ENCODE data around the gene RAB33A. TPM values are rescaled to one million over a fixed set of nuclear protein-coding genes. Genes with fewer than 3 reads are reported as not detected.

The RAB33A gene
- 2.2 and 2.4 TPM in 2 replicates for total RNA-seq
- 3.4 TPM for total RNA-seq (2013)
- polyA plus RNA-seq = 1.5 and 5.4 TPM in 2 replicates
- 3.3 and 3.6 TPM in 2 replicates for polyA minus RNA-seq

DNA sequence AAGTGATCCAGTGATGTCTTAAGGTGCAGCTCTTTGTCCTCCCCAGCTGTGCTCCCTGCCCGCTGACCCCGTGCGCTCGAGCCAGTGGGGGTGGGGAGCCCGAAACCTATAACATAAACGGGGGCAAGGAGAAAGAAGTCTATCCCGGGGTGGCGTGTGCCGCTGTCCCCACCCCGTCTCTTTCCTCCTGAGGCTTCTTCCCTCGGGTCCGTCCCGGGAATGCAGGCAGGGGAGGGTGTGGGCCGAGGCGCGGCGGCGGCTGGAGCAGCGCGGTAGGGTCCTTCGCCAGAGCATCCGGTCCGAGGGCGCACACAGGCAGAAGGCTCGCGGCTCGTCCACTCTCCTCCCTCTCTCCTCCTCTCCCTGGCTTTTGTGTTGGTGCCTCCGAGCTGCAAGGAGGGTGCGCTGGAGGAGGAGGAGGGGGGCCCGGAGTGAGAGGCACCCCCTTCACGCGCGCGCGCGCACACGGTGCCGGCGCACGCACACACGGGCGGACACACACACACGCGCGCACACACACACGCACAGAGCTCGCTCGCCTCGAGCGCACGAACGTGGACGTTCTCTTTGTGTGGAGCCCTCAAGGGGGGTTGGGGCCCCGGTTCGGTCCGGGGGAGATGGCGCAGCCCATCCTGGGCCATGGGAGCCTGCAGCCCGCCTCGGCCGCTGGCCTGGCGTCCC, at the start of gene RAB33A:
Gene RAB33A, plus strand, starts transcription at position 517 of the 681 bp plus-strand sequence. Its CDS starts 101 bp downstream, at position 618.
- TF ChIP-seq EZH2 (IDR thresholded peaks at IDR 0.05; ENCODE audit: borderline replicate concordance, insufficient read depth, low read depth, low read length, poor library complexity, severe bottlenecking) (no peak), CTCF (IDR thresholded peaks at IDR 0.05) (no peak)
- H3K4me2 ChIP-seq (replicated peaks; ENCODE audit: low read depth, low read length, poor library complexity, severe bottlenecking) = peak within 1 kb of the TSS; percentile 88
- H3K36me3 ChIP-seq (replicated peaks in 1 of 2; ENCODE audit: control extremely low read depth in 1 of 2, control insufficient read depth in 1 of 2, extremely low read depth in 1 of 2, insufficient read depth in 2 of 2, low read length in 1 of 2) = no peaks in the 10 kb centered on the region
- ChIA-PET POLR2A (interaction anchor here (0.9 kb wide), 1 partner anchor 63 kb away, joined by 3 read pairs; no protein-coding TSS in a partner anchor), CTCF (interaction anchor here (1.9 to 3.4 kb wide), 2 partner anchors 20 to 91 kb away, joined by 7 to 17 read pairs; no protein-coding TSS in a partner anchor)
- H3K79me2 ChIP-seq (ENCODE audit: control insufficient read depth, insufficient read depth, low read length) = peaks cover 6% of the 10 kb centered on the region
- Mint-ChIP-seq H3K4me1 (peaks cover 51% of the 10 kb centered on the region), H3K4me3 (peak within 1 kb of the TSS; percentile 91), H3K27ac (peak within 1 kb of the TSS; percentile 86), H3K27me3 (no peaks in the 10 kb centered on the region), H3K9me3 (ENCODE audit: insufficient read depth) (no peaks in the 10 kb centered on the region)
- no peaks in the 10 kb centered on the region for H3K27me3 ChIP-seq (replicated peaks in 1 of 4; ENCODE audit: control extremely low read depth in 1 of 4, control insufficient read depth in 3 of 4, insufficient read depth in 4 of 4, low read length in 3 of 4)
- ATAC-seq (ENCODE audit: low read depth) (peak; percentile 29), DNase-seq (peak; percentile 64)
- H3K9me3 ChIP-seq (ENCODE audit: control extremely low read depth in 1 of 3, control insufficient read depth in 2 of 3, insufficient read depth in 1 of 3, low read length in 2 of 3) = no peaks in the 10 kb centered on the region
- H2AFZ ChIP-seq (ENCODE audit: insufficient read depth, low read depth, low read length, poor library complexity, severe bottlenecking) = peak within 1 kb of the TSS; percentile 82
- H3K9ac ChIP-seq (ENCODE audit: low read length) = peak within 1 kb of the TSS; percentile 70
- 0% methylated on average over 18 of the region's 61 CpGs for WGBS (ENCODE audit: insufficient coverage)
- intact Hi-C loops (cut with micrococcal nuclease) = loop anchor here (5.0 kb wide), 1 partner anchor 96 kb away; the partner anchor contains the start of gene ZNF280C
- H3K4me1 ChIP-seq (ENCODE audit: control insufficient read depth in 2 of 2, insufficient read depth in 2 of 2, low read length in 2 of 2) = peaks cover 27 to 49% of the 10 kb centered on the region in 2 donors
- H3K27ac ChIP-seq (ENCODE audit: low read length in 2 of 2) = peak within 1 kb of the TSS in 1 of 2 donors; percentile 18
- no peaks in the 10 kb centered on the region for H4K20me1 ChIP-seq (ENCODE audit: control insufficient read depth, insufficient read depth, low read length, poor library complexity, severe bottlenecking)
- peak within 1 kb of the TSS; percentile 40 to 74 (median 68) for H3K4me3 ChIP-seq (ENCODE audit: control extremely low read depth in 1 of 5, extremely low read depth in 1 of 5, insufficient read depth in 1 of 5, low read depth in 2 of 5, low read length in 4 of 5)

GRCh38 chrX:130124577-130124976, 47.2 kb upstream of the RAB33A start:
- Mint-ChIP-seq H3K4me1 (peaks cover 2% of the 10 kb centered on the region), H3K4me3 (no peak overlapping the region), H3K27ac (no peak overlapping the region), H3K9me3 (ENCODE audit: insufficient read depth) (no peaks in the 10 kb centered on the region), H3K27me3 (no peaks in the 10 kb centered on the region)
- ChIA-PET CTCF (no interaction called here), POLR2A (no interaction called here)
- WGBS (ENCODE audit: insufficient coverage) = no CpG with 5 or more reads among the region's 4 CpGs
- Histone ChIP-seq H3K79me2 (ENCODE audit: control insufficient read depth, insufficient read depth, low read length) (no peaks in the 10 kb centered on the region), H3K27me3 (replicated peaks in 1 of 4; ENCODE audit: control extremely low read depth in 1 of 4, control insufficient read depth in 3 of 4, insufficient read depth in 4 of 4, low read length in 3 of 4) (no peaks in the 10 kb centered on the region), H3K9me3 (ENCODE audit: control extremely low read depth in 1 of 3, control insufficient read depth in 2 of 3, insufficient read depth in 1 of 3, low read length in 2 of 3) (no peaks in the 10 kb centered on the region), H3K27ac (ENCODE audit: low read length in 2 of 2) (no peak overlapping the region), H2AFZ (ENCODE audit: insufficient read depth, low read depth, low read length, poor library complexity, severe bottlenecking) (no peak overlapping the region), H4K20me1 (ENCODE audit: control insufficient read depth, insufficient read depth, low read length, poor library complexity, severe bottlenecking) (no peaks in the 10 kb centered on the region), H3K4me1 (ENCODE audit: control insufficient read depth in 2 of 2, insufficient read depth in 2 of 2, low read length in 2 of 2) (peaks cover 5 to 15% of the 10 kb centered on the region in 2 donors), H3K4me2 (replicated peaks; ENCODE audit: low read depth, low read length, poor library complexity, severe bottlenecking) (no peak overlapping the region), H3K4me3 (ENCODE audit: control extremely low read depth in 1 of 5, extremely low read depth in 1 of 5, insufficient read depth in 1 of 5, low read depth in 2 of 5, low read length in 4 of 5) (no peak overlapping the region), H3K9ac (ENCODE audit: low read length) (no peak overlapping the region), H3K36me3 (replicated peaks in 1 of 2; ENCODE audit: control extremely low read depth in 1 of 2, control insufficient read depth in 1 of 2, extremely low read depth in 1 of 2, insufficient read depth in 2 of 2, low read length in 1 of 2) (peaks cover 0 to 6% of the 10 kb centered on the region in 2 experiments)
- ATAC-seq (ENCODE audit: low read depth) = no peak
- no peak for DNase-seq
- intact Hi-C loops (cut with micrococcal nuclease) = no loop called here
- TF ChIP-seq CTCF (IDR thresholded peaks at IDR 0.05) = no peak
- TF ChIP-seq EZH2 (IDR thresholded peaks at IDR 0.05; ENCODE audit: borderline replicate concordance, insufficient read depth, low read depth, low read length, poor library complexity, severe bottlenecking) = no peak
